Measurements from ENCODE around the gene PNMA8C. TPM values are rescaled to one million over a fixed set of nuclear protein-coding genes. Genes with fewer than 3 reads are reported as not detected.

Gene PNMA8C
- total RNA-seq, 2 donors from 2014 or later: not detected

- no peak for DNase-seq (ENCODE audit: low spot score)
Measured at GRCh38 chr19:46391296-46392251, 37.2 kb downstream of the PNMA8C start.

DNA sequence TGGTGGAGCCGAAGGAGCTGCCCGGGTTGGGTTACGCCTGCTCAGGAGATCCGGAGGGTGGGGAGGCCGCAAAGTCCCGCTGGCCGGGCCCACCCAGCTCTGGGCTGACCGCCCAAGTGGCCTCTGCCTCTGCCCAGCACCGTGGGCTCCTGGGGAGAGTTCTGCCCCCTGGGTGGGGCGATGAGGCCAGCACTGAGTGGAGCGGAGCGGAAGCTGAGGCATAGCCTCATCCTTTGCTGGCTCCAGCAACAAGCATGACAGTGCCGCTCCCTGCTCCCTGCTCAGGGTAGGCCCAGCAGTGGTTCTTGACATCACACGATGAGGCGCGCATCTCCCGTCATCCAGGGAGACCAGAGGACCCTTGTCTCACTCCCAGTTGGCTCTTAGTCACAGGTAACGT lies 37.9 kb downstream of the PNMA8C start:
- Histone ChIP-seq H3K9me3 (no peaks in the 10 kb centered on the region), H3K4me1 (no peaks in the 10 kb centered on the region), H3K4me3 (no peak overlapping the region), H3K27me3 (no peaks in the 10 kb centered on the region), H3K36me3 (peaks cover 68% of the 10 kb centered on the region), H3K27ac (peak overlapping the region in 1 of 2 donors; percentile 25)
- TF ChIP-seq, protein P1, sequence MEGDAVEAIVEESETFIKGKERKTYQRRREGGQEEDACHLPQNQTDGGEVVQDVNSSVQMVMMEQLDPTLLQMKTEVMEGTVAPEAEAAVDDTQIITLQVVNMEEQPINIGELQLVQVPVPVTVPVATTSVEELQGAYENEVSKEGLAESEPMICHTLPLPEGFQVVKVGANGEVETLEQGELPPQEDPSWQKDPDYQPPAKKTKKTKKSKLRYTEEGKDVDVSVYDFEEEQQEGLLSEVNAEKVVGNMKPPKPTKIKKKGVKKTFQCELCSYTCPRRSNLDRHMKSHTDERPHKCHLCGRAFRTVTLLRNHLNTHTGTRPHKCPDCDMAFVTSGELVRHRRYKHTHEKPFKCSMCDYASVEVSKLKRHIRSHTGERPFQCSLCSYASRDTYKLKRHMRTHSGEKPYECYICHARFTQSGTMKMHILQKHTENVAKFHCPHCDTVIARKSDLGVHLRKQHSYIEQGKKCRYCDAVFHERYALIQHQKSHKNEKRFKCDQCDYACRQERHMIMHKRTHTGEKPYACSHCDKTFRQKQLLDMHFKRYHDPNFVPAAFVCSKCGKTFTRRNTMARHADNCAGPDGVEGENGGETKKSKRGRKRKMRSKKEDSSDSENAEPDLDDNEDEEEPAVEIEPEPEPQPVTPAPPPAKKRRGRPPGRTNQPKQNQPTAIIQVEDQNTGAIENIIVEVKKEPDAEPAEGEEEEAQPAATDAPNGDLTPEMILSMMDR (IDR thresholded peaks at IDR 0.05): no peak
- no peak for DNase-seq (ENCODE audit: low spot score)

More at GRCh38 chr19:46391296-46392251, 37.2 kb downstream of the PNMA8C start:
- no peaks in the 10 kb centered on the region for H3K4me1 ChIP-seq
- H3K27ac ChIP-seq: no peak overlapping the region
- H3K9me3 ChIP-seq: no peaks in the 10 kb centered on the region
- no peaks in the 10 kb centered on the region for H3K27me3 ChIP-seq
- peaks cover 61% of the 10 kb centered on the region for H3K36me3 ChIP-seq
- TF ChIP-seq, protein P1 (IDR thresholded peaks at IDR 0.05): no peak
- no peak overlapping the region for H3K4me3 ChIP-seq

- H3K27ac ChIP-seq: peak overlapping the region in 1 of 2 donors; percentile 25
- DNase-seq (ENCODE audit: low spot score): no peak
- no peaks in the 10 kb centered on the region for H3K4me1 ChIP-seq
- H3K4me3 ChIP-seq: no peak overlapping the region
- no peaks in the 10 kb centered on the region for H3K9me3 ChIP-seq
- H3K36me3 ChIP-seq: peaks cover 69% of the 10 kb centered on the region
- TF ChIP-seq, protein P1 (IDR thresholded peaks at IDR 0.05): no peak
- H3K27me3 ChIP-seq: no peaks in the 10 kb centered on the region
Measured at GRCh38 chr19:46390121-46390858, 38.4 kb downstream of the PNMA8C start.

DNA sequence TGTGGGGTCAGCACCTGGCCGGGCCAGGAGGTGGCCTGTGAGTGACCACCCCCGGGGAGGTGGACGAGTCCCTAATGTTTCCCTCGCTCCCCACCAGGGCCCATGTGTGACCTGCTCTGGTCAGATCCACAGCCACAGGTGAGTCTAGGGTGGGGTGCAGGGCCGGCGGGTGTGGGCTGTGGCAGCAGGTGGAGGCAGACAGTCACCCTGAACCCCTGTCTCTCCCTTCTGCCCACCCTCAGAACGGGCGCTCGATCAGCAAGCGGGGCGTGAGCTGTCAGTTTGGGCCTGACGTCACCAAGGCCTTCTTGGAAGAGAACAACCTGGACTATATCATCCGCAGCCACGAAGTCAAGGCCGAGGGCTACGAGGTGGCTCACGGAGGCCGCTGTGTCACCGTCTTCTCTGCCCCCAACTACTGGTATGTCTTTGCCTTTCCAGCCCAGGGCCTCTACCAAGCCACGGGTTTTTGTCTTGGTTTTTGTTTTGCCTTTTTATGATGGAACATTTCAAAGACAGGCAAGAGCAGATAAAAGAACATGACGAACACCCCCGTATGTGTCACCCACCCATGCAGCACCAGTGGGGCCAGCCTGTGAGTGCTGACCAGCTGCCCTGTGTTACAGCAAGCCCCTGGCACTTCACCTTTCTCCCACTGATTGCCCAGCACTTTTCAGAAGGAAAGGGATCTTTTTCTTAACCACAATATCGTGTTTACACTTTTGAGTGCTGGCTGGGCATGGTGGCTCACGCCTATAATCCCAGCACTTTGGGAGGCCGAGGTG lies 40.2 kb downstream of the PNMA8C start:
- peaks cover 0 to 15% of the 10 kb centered on the region in 2 donors for H3K4me1 ChIP-seq
- H3K27ac ChIP-seq: no peak overlapping the region
- no peaks in the 10 kb centered on the region for H3K27me3 ChIP-seq
- no peak overlapping the region for H3K4me3 ChIP-seq
- no peak for DNase-seq (ENCODE audit: low spot score)
- no peaks in the 10 kb centered on the region for H3K9me3 ChIP-seq
- H3K36me3 ChIP-seq: peaks cover 78% of the 10 kb centered on the region
- TF ChIP-seq, protein P1 (IDR thresholded peaks at IDR 0.05): no peak

- no peaks in the 10 kb centered on the region for H3K9me3 ChIP-seq
- H3K4me3 ChIP-seq: no peak overlapping the region
- H3K27ac ChIP-seq: no peak overlapping the region
- no peaks in the 10 kb centered on the region for H3K27me3 ChIP-seq
- DNase-seq (ENCODE audit: low spot score): no peak
- TF ChIP-seq, protein P1 (IDR thresholded peaks at IDR 0.05): no peak
- peaks cover 0 to 20% of the 10 kb centered on the region in 2 donors for H3K4me1 ChIP-seq
- H3K36me3 ChIP-seq: peaks cover 83% of the 10 kb centered on the region
Measured at GRCh38 chr19:46387713-46388130, 41.0 kb downstream of the PNMA8C start.
